GM06990 (cell line): Measurements from ENCODE around the gene CALY.
"Not testable (repeated sequence)": the region's sequence is repeated elsewhere in the genome, so short reads cannot be mapped to it uniquely, and the experiment has no call there.

ENCODE experiments used
- DNase-seq: peaks from one replicate; pipeline ENCODE4 v3.0.0-alpha.2; 2011; ENCODE audit not compliant: insufficient read length; ENCODE audit errors: extremely low read depth
- H3K27me3 ChIP-seq: replicated peaks from 2 replicates; pipeline ENCODE4 v1.6.0; 2011; ENCODE audit warnings: low read length; ENCODE audit not compliant: control insufficient read depth, insufficient read depth
- H3K36me3 ChIP-seq: 2 replicates; pipeline ENCODE4 v1.5.1; 2011; ENCODE audit warnings: low read length; ENCODE audit not compliant: control insufficient read depth, insufficient read depth
- H3K4me3 ChIP-seq: replicated peaks from 2 replicates; pipeline ENCODE4 v1.5.1; 2011; ENCODE audit warnings: low read depth, mild to moderate bottlenecking, control low read depth, low read length
- TF ChIP-seq, protein P1 (sequence below): IDR thresholded peaks from 2 replicates; pipeline ENCODE4 v1.5.1; 2011; ENCODE audit warnings: low read length, control low read depth, mild to moderate bottlenecking, inconsistent platforms; ENCODE audit not compliant: insufficient read depth, poor library complexity, severe bottlenecking

The CALY gene

DNA sequence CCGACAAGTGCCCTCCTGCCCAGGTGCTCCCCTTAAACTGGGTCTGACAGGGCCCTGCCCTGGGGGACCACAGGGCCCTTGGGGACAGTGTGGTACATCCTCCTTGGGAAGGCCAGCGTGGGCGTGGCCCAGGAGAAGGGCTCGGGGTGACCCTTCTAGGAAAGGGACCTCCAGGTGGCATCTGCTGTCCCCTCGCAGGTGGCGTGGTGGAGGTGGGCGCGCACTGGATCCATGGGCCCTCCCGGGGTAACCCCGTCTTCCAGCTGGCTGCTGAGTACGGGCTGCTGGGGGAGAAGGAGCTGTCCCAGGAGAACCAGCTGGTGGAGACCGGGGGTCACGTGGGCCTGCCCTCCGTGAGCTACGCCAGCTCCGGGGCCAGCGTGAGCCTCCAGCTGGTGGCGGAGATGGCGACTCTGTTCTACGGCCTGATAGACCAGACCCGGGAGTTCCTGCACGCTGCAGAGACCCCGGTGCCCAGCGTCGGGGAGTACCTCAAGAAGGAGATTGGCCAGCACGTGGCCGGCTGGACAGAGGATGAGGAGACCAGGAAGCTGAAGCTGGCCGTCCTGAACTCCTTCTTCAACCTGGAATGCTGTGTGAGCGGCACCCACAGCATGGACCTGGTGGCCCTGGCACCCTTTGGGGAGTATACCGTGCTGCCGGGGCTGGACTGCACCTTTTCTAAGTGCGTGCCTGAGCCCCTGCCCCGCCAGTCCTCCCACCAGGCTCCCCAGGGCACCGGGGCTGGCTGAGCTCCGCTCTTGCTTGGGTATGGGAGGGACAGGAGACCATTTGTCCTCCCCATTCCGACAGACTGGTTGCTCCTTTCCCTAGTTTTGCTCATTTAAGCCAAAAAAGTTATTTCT lies 43.3 kb upstream of the CALY start:
- TF ChIP-seq, protein P1, sequence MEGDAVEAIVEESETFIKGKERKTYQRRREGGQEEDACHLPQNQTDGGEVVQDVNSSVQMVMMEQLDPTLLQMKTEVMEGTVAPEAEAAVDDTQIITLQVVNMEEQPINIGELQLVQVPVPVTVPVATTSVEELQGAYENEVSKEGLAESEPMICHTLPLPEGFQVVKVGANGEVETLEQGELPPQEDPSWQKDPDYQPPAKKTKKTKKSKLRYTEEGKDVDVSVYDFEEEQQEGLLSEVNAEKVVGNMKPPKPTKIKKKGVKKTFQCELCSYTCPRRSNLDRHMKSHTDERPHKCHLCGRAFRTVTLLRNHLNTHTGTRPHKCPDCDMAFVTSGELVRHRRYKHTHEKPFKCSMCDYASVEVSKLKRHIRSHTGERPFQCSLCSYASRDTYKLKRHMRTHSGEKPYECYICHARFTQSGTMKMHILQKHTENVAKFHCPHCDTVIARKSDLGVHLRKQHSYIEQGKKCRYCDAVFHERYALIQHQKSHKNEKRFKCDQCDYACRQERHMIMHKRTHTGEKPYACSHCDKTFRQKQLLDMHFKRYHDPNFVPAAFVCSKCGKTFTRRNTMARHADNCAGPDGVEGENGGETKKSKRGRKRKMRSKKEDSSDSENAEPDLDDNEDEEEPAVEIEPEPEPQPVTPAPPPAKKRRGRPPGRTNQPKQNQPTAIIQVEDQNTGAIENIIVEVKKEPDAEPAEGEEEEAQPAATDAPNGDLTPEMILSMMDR = no peak
- H3K36me3 ChIP-seq = peaks cover 3% of the 10 kb centered on the region
- H3K4me3 ChIP-seq = peak overlapping the region; percentile 75
- H3K27me3 ChIP-seq = no peaks in the 10 kb centered on the region
- DNase-seq = no peak

DNA sequence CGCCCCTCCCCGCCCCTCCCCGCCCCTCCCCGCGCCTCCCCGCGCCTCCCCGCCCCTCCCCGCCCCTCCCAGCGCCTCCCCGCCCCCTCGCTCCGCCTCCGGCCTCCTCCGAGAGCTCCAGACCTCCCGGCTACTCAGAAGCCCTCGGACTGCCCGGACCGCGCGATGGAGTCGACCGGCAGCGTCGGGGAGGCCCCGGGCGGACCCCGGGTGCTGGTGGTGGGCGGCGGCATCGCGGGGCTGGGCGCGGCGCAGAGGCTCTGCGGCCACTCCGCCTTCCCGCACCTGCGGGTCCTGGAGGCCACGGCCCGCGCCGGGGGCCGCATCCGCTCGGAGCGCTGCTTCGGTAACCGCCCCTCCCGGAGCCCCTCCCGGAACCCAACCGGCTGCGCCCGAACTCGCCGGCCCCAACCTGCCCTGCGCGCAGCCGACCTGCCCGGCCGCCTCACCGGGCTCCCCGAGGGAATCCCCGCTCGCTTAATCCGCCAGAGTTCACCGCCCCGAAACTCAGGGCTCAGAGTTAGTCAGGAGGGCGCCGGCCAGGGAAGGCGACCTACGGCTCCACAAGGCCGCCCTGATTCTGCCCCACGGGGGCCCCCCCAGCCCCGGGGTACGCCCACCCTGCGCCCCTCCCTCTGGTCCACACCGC lies 42.6 kb upstream of the CALY start, which contains the start of gene PAOX:
TSS of gene PAOX (plus strand) at position 111 of the 649 bp plus-strand sequence. CDS start at position 166, 55 bp downstream.
- Histone ChIP-seq H3K27me3 (no peaks in the 10 kb centered on the region), H3K4me3 (peak within 1 kb of the TSS; percentile 82), H3K36me3 (peaks cover 3% of the 10 kb centered on the region)
- DNase-seq = peak; percentile 80
- TF ChIP-seq, protein P1 = no peak

DNA sequence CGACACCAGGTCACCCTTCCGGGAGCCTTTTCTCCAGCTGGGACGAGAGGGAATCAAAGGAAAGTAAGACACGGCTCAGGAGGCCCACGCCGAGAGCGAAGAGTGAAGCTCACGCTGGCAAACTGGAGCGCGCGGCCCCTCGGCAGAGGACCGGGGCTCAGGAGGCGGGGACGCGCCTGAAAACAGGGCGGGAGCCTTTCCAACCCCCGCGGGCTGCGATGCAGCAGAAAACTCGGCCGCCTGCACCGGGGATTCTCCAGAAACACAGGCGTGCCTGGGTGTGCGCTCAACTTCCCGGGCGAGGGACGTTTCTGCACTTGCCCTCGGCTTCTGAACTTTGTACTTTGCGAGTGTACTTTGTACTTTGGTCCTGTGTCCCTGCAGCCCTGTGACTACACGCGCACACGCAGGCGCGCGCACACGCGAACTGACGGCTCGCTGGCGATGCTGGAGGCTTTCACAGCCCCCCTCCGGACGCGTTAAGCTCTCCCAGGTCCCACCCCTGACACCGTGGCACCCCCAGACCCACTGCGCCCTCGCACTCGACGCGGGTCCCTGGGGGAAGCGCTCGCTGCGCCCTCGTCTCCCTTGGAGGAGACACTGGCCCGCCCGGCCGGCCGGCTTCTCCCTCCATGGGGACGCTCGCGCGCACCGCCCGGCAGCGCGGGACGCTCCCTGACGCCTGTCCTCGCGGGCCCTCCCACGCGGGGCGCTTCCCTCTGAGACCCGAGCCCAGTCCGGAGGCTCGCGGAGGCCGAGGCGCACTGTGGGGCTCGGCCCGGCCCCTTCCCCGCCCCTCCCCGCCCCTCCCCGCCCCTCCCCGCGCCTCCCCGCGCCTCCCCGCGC lies 41.8 kb upstream of the CALY start:
- TF ChIP-seq, protein P1 = no peak
- H3K27me3 ChIP-seq = no peaks in the 10 kb centered on the region
- H3K36me3 ChIP-seq = peaks cover 2% of the 10 kb centered on the region
- peak overlapping the region; percentile 82 for H3K4me3 ChIP-seq
- DNase-seq = peak; percentile 78

DNA sequence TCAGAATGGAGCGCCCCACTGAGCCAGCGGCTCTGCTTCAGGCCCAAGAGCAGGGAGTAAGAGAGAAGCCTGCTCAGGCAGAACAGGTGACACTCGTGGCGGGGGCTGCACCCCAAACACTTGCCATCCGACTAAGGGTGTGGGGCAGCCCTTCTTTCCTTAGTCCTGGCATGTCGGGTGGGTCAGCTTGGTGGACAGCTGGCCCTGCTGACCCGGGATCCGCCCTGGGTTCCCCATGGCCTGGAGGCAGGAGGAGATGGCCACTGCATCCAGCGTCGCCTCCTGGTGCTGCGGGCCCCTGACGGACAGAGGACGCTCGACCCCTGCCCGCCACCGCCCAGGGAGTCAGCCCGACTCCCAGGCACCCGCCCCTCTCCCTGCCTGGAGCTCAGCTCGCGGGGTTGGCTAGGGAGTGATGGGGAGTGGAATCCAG lies 41.1 kb upstream of the CALY start:
- TF ChIP-seq, protein P1 = no peak
- peak overlapping the region; percentile 82 for H3K4me3 ChIP-seq
- H3K27me3 ChIP-seq = no peaks in the 10 kb centered on the region
- H3K36me3 ChIP-seq = peaks cover 2% of the 10 kb centered on the region
- DNase-seq = no peak

DNA sequence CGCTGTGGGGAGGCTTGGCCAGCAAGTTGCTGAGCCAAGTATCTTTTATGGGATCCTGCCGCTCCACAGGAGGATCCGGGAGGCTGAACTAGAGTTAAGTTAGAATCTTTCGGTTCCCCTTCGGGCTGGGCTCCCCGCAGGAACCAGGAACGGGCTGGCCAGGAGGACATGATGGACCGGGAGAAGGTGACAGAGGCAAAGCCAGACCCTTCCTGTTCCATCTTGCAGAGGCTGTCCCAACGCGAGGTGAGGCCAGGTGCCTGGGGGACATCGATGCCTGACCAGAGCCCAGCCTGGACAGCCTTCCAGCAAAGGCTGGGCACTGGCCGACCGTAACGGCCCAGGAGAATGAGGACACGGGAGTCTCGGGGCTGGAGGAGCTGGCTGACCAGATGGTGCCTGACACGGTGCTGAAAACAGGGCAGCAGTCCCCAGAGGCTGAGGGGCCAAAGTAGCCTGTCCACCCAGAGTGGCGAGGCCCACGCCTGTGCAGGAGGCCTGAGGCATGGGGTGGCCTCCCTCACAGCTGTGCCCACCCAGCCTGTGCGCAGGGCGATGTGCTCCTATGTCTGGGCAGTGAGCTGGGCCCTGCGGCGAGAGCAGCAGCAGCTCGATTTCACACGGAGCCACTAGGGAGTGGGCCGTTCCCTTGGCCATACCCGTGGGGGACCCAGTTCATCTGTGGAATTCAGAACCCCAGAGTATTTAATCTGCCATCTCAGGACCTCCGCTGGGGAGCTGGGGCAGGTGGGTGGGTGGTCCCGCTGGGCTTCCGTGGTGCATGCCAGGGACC lies 40.5 kb upstream of the CALY start:
- H3K36me3 ChIP-seq = peaks cover under 1% of the 10 kb centered on the region
- H3K27me3 ChIP-seq = no peaks in the 10 kb centered on the region
- TF ChIP-seq, protein P1 = no peak
- no peak overlapping the region for H3K4me3 ChIP-seq
- no peak for DNase-seq

DNA sequence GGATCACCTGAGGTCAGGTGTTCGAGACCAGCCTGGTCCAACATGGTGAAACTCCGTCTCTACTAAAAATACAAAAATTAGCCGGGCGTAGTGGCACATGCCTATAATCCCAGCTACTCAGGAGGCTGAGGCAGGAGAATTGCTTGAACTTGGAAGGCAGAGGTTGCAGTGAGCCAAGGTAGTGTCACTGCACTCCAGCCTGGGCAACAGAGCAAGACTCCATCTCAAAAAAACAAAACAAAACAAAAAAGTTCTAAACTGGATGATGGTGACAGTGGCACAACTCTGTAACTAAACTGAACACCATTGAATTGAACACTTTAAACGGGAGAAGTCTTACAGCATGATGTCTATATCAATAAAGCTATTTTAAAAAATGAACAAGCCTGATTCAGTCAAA lies 39.5 kb upstream of the CALY start:
- H3K4me3 ChIP-seq, DNase-seq, H3K36me3 ChIP-seq, H3K27me3 ChIP-seq: not testable (repeated sequence)
